K562 (cell line): ENCODE results near the gene RASD2. TPM values are rescaled to one million over a fixed set of nuclear protein-coding genes. Genes with fewer than 3 reads are reported as not detected.
A peak's percentile ranks its signal among the peaks of the same experiment; 100 is the strongest.

Experiments used
- CBX8 ChIP-seq: fragments of 200-600 bp; sonication (generic); IDR thresholded peaks from 2 replicates; pipeline ENCODE4 v1.6.1; 2012; ENCODE audit warnings: borderline replicate concordance, mixed run types, low read depth, mild to moderate bottlenecking, moderate library complexity, mixed read lengths, low read length, control low read depth, inconsistent platforms; ENCODE audit not compliant: poor library complexity, severe bottlenecking; ENCODE audit errors: extremely low read depth
- CREBBP ChIP-seq: IDR thresholded peaks from one replicate; pipeline ENCODE4 v1.6.1; 2012; ENCODE audit warnings: low read depth, mild to moderate bottlenecking, control low read depth, inconsistent platforms, low read length
- CXXC5 ChIP-seq: fragments of 250-450 bp; sonication (Bioruptor Pico); IDR thresholded peaks from 2 replicates; pipeline ENCODE4 v1.8.0; 2022; ENCODE audit warnings: inconsistent platforms, mild to moderate bottlenecking, moderate library complexity
- HMG20B ChIP-seq: fragments of 250-450 bp; sonication (Bioruptor Pico); IDR thresholded peaks from 2 replicates; pipeline ENCODE4 v1.5.0; 2021; ENCODE audit warnings: mild to moderate bottlenecking
- MIER1 ChIP-seq: fragments of 450-650 bp; IDR thresholded peaks from 2 replicates; pipeline ENCODE4 v1.6.1; 2016; ENCODE audit warnings: antibody characterized with exemption, mild to moderate bottlenecking, low read depth
- NCOR1 ChIP-seq: fragments of 450-650 bp; IDR thresholded peaks from 2 replicates; pipeline ENCODE4 v1.6.1; 2016; ENCODE audit warnings: mild to moderate bottlenecking, moderate library complexity
- POLR3G ChIP-seq: IDR thresholded peaks from 2 replicates; pipeline ENCODE4 v1.6.1; 2011; ENCODE audit not compliant: insufficient read length, insufficient replicate concordance; ENCODE audit errors: extremely low read depth
- REST ChIP-seq, 2 experiments: fragments of 450-650 bp; formaldehyde crosslinking in 1 of 2; IDR thresholded peaks; 2 replicates each; pipeline versions ENCODE4 v1.4.0 to v1.6.1; 2014 to 2020; ENCODE audit warnings: mild to moderate bottlenecking in 2 of 2, borderline replicate concordance in 1 of 2, low read depth in 1 of 2
- STAT5A ChIP-seq: IDR thresholded peaks from 2 replicates; pipeline ENCODE4 v1.6.1; 2012; ENCODE audit warnings: low read length, inconsistent platforms, borderline replicate concordance
- ZFP30 ChIP-seq: fragments of 250-450 bp; sonication (Bioruptor Pico); IDR thresholded peaks from 2 replicates; pipeline ENCODE4 v1.8.0; 2022; ENCODE audit warnings: moderate library complexity, mild to moderate bottlenecking, inconsistent platforms, borderline replicate concordance
- ZNF146 ChIP-seq: IDR thresholded peaks from one replicate; pipeline ENCODE4 v1.6.1; 2018; ENCODE audit warnings: missing compliant biosample characterization; ENCODE audit not compliant: unreplicated experiment
- ZNF76 ChIP-seq: fragments of 250-450 bp; sonication (Bioruptor Pico); IDR thresholded peaks from 2 replicates; pipeline ENCODE4 v1.4.0; 2020; ENCODE audit warnings: mild to moderate bottlenecking, moderate library complexity, borderline replicate concordance
- polyA plus RNA-seq, 8 experiments: library from polyadenylated mRNA; depleted of rRNA in 4 of 8; stranded (reverse) in 5 of 8; unstranded in 3 of 8; fragments of >200 nt; fragmentation: Nextera tagmentation in 2 of 8; fragmentation: Illumina TruSeq in 1 of 8; extraction: Ambion mirVana in 2 of 8; extraction: Trizol in 1 of 8; gene quantifications; 2 replicates each; pipeline versions ENCODE4 v1.2.1 to v1.2.3, GENCODE V29; 2011 to 2014; ENCODE audit warnings: inconsistent platforms in 1 of 8, missing spikeins in 1 of 8
- total RNA-seq, 7 experiments: library from RNA; depleted of rRNA in 6 of 7; stranded (reverse); fragments of >200 nt in 6 of 7; fragmentation: Illumina TruSeq in 2 of 7; extraction: Trizol in 2 of 7; gene quantifications; 2 replicates each; pipeline versions ENCODE4 v1.2.1 to v1.2.3, GENCODE V29; 2011 to 2021; ENCODE audit warnings: low replicate concordance in 1 of 7
- TF ChIP-seq, protein P1 (sequence below): fragments of 250-450 bp; sonication (Bioruptor Pico); IDR thresholded peaks from 2 replicates; pipeline ENCODE4 v1.4.0; 2020
- TF ChIP-seq, protein P2 (sequence below): sonication (generic); formaldehyde crosslinking; IDR thresholded peaks from 2 replicates; pipeline ENCODE4 v1.8.0; 2022; ENCODE audit warnings: mild to moderate bottlenecking, missing genetic modification reagents
- TF ChIP-seq, protein P3 (sequence below): sonication (generic); formaldehyde crosslinking; IDR thresholded peaks from 2 replicates; pipeline ENCODE4 v1.8.0; 2022; ENCODE audit warnings: mild to moderate bottlenecking, missing genetic modification reagents

The RASD2 gene
- total and polyA plus RNA-seq, 9 of the 15 experiments (the other 6 are each of a cell fraction or from before 2014, with no cell fraction given) = 0.05 TPM; not detected in 8

DNA sequence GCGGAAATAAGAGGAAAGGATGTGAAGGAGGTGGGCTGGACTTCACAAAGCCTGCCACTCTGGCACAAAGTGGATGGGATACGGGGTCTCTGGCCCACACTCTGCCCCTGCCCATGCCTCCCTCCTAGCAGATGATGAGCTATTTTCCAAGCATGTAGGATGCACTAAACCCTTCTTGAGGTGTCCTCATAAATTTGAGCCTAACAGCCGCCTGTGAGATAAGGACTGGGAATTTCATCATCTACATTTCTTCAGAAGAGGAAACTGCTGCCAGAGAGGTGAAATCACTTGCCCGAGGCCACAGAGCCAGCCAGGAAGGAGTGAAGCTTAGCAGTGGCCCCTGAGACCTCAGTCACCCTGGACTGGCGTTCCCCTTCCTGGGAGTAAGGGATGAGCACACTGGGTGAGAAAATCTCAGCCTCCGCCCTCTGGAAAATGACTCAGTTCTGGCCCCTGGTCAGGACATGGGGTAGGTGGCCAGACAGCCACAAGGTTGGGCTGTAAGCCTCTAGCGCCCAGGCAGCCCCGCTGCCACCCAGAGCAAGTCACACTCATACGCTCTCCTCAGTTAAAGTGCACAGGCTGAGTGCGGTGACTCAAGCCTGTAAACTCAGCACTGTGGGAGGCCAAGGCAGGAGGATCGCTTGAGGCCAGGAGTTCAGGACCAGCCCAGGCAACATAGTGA is 48.6 kb downstream of the RASD2 start (continued):
- TF ChIP-seq REST (IDR thresholded peaks at IDR 0.05; ENCODE audit: borderline replicate concordance) (no peak), REST (CRISPR knock-in tag; IDR thresholded peaks at IDR 0.05; ENCODE audit: low read depth) (no peak), MIER1 (no peak), CREBBP (no peak), ZNF146 (CRISPR knock-in tag) (no peak), CXXC5 (CRISPR knock-in tag) (peak; percentile 42; the same call in 1 of the 2 replicates), NCOR1 (no peak), HMG20B (CRISPR knock-in tag) (no peak), STAT5A (no peak), ZFP30 (CRISPR knock-in tag) (no peak), POLR3G (no peak), CBX8 (no peak), ZNF76 (no peak)
- TF ChIP-seq, protein P1, sequence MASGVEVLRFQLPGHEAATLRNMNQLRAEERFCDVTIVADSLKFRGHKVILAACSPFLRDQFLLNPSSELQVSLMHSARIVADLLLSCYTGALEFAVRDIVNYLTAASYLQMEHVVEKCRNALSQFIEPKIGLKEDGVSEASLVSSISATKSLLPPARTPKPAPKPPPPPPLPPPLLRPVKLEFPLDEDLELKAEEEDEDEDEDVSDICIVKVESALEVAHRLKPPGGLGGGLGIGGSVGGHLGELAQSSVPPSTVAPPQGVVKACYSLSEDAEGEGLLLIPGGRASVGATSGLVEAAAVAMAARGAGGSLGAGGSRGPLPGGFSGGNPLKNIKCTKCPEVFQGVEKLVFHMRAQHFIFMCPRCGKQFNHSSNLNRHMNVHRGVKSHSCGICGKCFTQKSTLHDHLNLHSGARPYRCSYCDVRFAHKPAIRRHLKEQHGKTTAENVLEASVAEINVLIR = no peak
- TF ChIP-seq, protein P2, sequence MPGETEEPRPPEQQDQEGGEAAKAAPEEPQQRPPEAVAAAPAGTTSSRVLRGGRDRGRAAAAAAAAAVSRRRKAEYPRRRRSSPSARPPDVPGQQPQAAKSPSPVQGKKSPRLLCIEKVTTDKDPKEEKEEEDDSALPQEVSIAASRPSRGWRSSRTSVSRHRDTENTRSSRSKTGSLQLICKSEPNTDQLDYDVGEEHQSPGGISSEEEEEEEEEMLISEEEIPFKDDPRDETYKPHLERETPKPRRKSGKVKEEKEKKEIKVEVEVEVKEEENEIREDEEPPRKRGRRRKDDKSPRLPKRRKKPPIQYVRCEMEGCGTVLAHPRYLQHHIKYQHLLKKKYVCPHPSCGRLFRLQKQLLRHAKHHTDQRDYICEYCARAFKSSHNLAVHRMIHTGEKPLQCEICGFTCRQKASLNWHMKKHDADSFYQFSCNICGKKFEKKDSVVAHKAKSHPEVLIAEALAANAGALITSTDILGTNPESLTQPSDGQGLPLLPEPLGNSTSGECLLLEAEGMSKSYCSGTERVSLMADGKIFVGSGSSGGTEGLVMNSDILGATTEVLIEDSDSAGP = no peak
- TF ChIP-seq, protein P3, sequence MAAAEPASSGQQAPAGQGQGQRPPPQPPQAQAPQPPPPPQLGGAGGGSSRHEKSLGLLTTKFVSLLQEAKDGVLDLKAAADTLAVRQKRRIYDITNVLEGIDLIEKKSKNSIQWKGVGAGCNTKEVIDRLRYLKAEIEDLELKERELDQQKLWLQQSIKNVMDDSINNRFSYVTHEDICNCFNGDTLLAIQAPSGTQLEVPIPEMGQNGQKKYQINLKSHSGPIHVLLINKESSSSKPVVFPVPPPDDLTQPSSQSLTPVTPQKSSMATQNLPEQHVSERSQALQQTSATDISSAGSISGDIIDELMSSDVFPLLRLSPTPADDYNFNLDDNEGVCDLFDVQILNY = no peak
